Measurements from ENCODE around the gene TNFRSF19. TPM values are rescaled to one million over a fixed set of nuclear protein-coding genes. Genes with fewer than 3 reads are reported as not detected.

Gene TNFRSF19
- total and polyA plus RNA-seq, 2 experiments from 2014 or later = 19.8 to 25.3 TPM

GRCh38 chr13:23617551-23618024, 47.4 kb downstream of the TNFRSF19 start:
- Histone ChIP-seq H3K4me2 (peak overlapping the region; percentile 5), H3K27ac (peak overlapping the region; percentile 49), H3K4me3 (no peak overlapping the region), H3K27me3 (no peaks in the 10 kb centered on the region), H3K36me3 (replicated peaks; ENCODE audit: insufficient read depth, low read depth) (no peaks in the 10 kb centered on the region), H3K79me2 (no peaks in the 10 kb centered on the region), H2AFZ (no peak overlapping the region), H4K20me1 (ENCODE audit: insufficient read depth, poor library complexity, severe bottlenecking) (no peaks in the 10 kb centered on the region), H3K9me2 (replicated peaks; ENCODE audit: insufficient read depth) (no peaks in the 10 kb centered on the region), H3K4me1 (ENCODE audit: insufficient read depth) (peaks cover 11% of the 10 kb centered on the region), H3K9me3 (ENCODE audit: low read depth) (no peaks in the 10 kb centered on the region)
- TF ChIP-seq EZH2phosphoT487 (IDR thresholded peaks at IDR 0.05; ENCODE audit: low read depth, severe bottlenecking, unreplicated experiment) (no peak), EZH2 (IDR thresholded peaks at IDR 0.05; ENCODE audit: borderline replicate concordance) (no peak), CTCF (IDR thresholded peaks at IDR 0.05; ENCODE audit: poor library complexity) (no peak)
- no peak for DNase-seq (ENCODE audit: low spot score)
- 64% methylated on average over 3 of the region's 3 CpGs for WGBS (ENCODE audit: low lambda C conversion rate, missing lambda C conversion rate)

DNA sequence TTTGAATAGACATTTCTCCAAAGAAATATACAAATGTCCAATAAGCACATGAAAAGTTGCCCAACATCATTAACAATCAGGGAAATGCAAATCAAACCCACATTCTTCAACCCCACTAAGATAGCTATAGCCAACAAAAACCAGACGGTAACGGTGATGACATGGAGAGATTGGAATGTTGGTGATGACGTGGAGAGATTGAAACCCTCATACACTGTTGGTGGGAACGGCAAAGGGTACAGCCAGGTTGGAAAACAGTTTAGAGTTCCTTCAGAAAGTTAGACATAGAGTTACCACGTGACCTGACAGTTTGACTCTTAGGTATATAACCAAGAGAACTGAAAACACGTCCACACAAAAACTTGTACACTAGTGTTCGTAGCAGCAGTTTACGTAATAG, 48.1 kb downstream of the TNFRSF19 start:
- Histone ChIP-seq H3K4me2 (no peak overlapping the region), H3K4me1 (ENCODE audit: insufficient read depth) (peaks cover 11% of the 10 kb centered on the region), H3K79me2 (no peaks in the 10 kb centered on the region), H3K9me3 (ENCODE audit: low read depth) (no peaks in the 10 kb centered on the region), H3K4me3 (no peak overlapping the region), H3K27ac (peak overlapping the region; percentile 49), H3K36me3 (replicated peaks; ENCODE audit: insufficient read depth, low read depth) (no peaks in the 10 kb centered on the region), H3K27me3 (no peaks in the 10 kb centered on the region), H3K9me2 (replicated peaks; ENCODE audit: insufficient read depth) (no peaks in the 10 kb centered on the region), H2AFZ (no peak overlapping the region), H4K20me1 (ENCODE audit: insufficient read depth, poor library complexity, severe bottlenecking) (no peaks in the 10 kb centered on the region)
- WGBS (ENCODE audit: low lambda C conversion rate, missing lambda C conversion rate) = 66% methylated on average over 8 of the region's 8 CpGs
- TF ChIP-seq CTCF (IDR thresholded peaks at IDR 0.05; ENCODE audit: poor library complexity) = no peak
- no peak for TF ChIP-seq EZH2phosphoT487 (IDR thresholded peaks at IDR 0.05; ENCODE audit: low read depth, severe bottlenecking, unreplicated experiment)
- no peak for TF ChIP-seq EZH2 (IDR thresholded peaks at IDR 0.05; ENCODE audit: borderline replicate concordance)
- DNase-seq (ENCODE audit: low spot score) = peak; percentile 49

- H3K4me2 ChIP-seq = no peak overlapping the region
- no peaks in the 10 kb centered on the region for H4K20me1 ChIP-seq (ENCODE audit: insufficient read depth, poor library complexity, severe bottlenecking)
- no peak overlapping the region for H3K4me3 ChIP-seq
- no peaks in the 10 kb centered on the region for H3K9me3 ChIP-seq (ENCODE audit: low read depth)
- no peaks in the 10 kb centered on the region for H3K27me3 ChIP-seq
- TF ChIP-seq CTCF (IDR thresholded peaks at IDR 0.05; ENCODE audit: poor library complexity) (no peak), EZH2phosphoT487 (IDR thresholded peaks at IDR 0.05; ENCODE audit: low read depth, severe bottlenecking, unreplicated experiment) (no peak), EZH2 (IDR thresholded peaks at IDR 0.05; ENCODE audit: borderline replicate concordance) (no peak)
- H3K27ac ChIP-seq = peak overlapping the region; percentile 45
- H3K4me1 ChIP-seq (ENCODE audit: insufficient read depth) = peaks cover 11% of the 10 kb centered on the region
- H3K79me2 ChIP-seq = no peaks in the 10 kb centered on the region
- no peaks in the 10 kb centered on the region for H3K36me3 ChIP-seq (replicated peaks; ENCODE audit: insufficient read depth, low read depth)
- no peak overlapping the region for H2AFZ ChIP-seq
- H3K9me2 ChIP-seq (replicated peaks; ENCODE audit: insufficient read depth) = no peaks in the 10 kb centered on the region
- 86% methylated on average over 5 of the region's 5 CpGs for WGBS (ENCODE audit: low lambda C conversion rate, missing lambda C conversion rate)
- DNase-seq (ENCODE audit: low spot score) = no peak
Measured at GRCh38 chr13:23619068-23619855, 49.0 kb downstream of the TNFRSF19 start.
